K562 (cell line): ENCODE results near the gene CASKIN1. TPM values are rescaled to one million over a fixed set of nuclear protein-coding genes. Genes with fewer than 3 reads are reported as not detected.
A peak's percentile ranks its signal among the peaks of the same experiment; 100 is the strongest.

ENCODE experiments used
- BACH1 ChIP-seq: fragments of 200-800 bp; sonication (Bioruptor generic); IDR thresholded peaks from 2 replicates; pipeline ENCODE4 v1.6.1; 2016; ENCODE audit warnings: missing genetic modification characterization, missing compliant biosample characterization
- CBFB ChIP-seq: sonication (generic); formaldehyde crosslinking; IDR thresholded peaks from 2 replicates; pipeline ENCODE4 v1.4.0; 2020; ENCODE audit warnings: mild to moderate bottlenecking, missing genetic modification reagents
- CEBPB ChIP-seq: fragments of 450-650 bp; IDR thresholded peaks from 2 replicates; pipeline ENCODE4 v1.6.1; 2016; ENCODE audit warnings: missing genetic modification characterization, missing compliant biosample characterization
- CREB1 ChIP-seq, 2 experiments: sonication (generic) in 1 of 2; formaldehyde crosslinking in 1 of 2; IDR thresholded peaks; 2 replicates each; pipeline versions ENCODE4 v1.6.1 to v1.8.0; 2012 to 2022; ENCODE audit warnings: inconsistent platforms in 1 of 2, mild to moderate bottlenecking in 1 of 2, missing genetic modification reagents in 1 of 2, moderate library complexity in 1 of 2
- DDX20 ChIP-seq: fragments of 450-650 bp; IDR thresholded peaks from 2 replicates; pipeline ENCODE4 v1.6.1; 2016; ENCODE audit warnings: missing genetic modification characterization, low read depth, mild to moderate bottlenecking, missing compliant biosample characterization, moderate library complexity
- EGR1 ChIP-seq: fragments of 450-650 bp; conservative IDR thresholded peaks from 2 replicates; pipeline ENCODE4 v1.6.1; 2017; ENCODE audit warnings: mild to moderate bottlenecking
- FOXO4 ChIP-seq: fragments of 450-650 bp; formaldehyde crosslinking; IDR thresholded peaks from 2 replicates; pipeline ENCODE4 v1.4.0; 2020; ENCODE audit warnings: mild to moderate bottlenecking, moderate library complexity
- HDAC1 ChIP-seq, 2 experiments: fragments of 450-650 bp; IDR thresholded peaks; 2 replicates each; pipeline ENCODE4 v1.6.1; 2016 to 2017; ENCODE audit warnings: inconsistent platforms in 1 of 2, mild to moderate bottlenecking in 1 of 2, moderate library complexity in 1 of 2
- HEY1 ChIP-seq: fragments of 250-450 bp; sonication (Bioruptor Pico); IDR thresholded peaks from 2 replicates; pipeline ENCODE4 v1.5.0; 2020; ENCODE audit warnings: mild to moderate bottlenecking, moderate library complexity, borderline replicate concordance
- HOMEZ ChIP-seq: fragments of 250-450 bp; sonication (Bioruptor Pico); IDR thresholded peaks from 2 replicates; pipeline ENCODE4 v1.4.0; 2020; ENCODE audit warnings: mild to moderate bottlenecking, moderate library complexity
- JUNB ChIP-seq: fragments of 450-650 bp; formaldehyde crosslinking; conservative IDR thresholded peaks from 2 replicates; pipeline ENCODE4 v1.4.0; 2020; ENCODE audit warnings: mild to moderate bottlenecking
- KLF16 ChIP-seq: IDR thresholded peaks from 2 replicates; pipeline ENCODE4 v1.6.1; 2016; ENCODE audit warnings: antibody characterized with exemption
- MBD1 ChIP-seq: fragments of 250-450 bp; sonication (Bioruptor Pico); IDR thresholded peaks from 2 replicates; pipeline ENCODE4 v1.8.0; 2022; ENCODE audit warnings: inconsistent platforms
- NFE2 ChIP-seq: IDR thresholded peaks from 2 replicates; pipeline ENCODE4 v1.6.1; 2014; ENCODE audit warnings: antibody characterized with exemption, low read depth
- PKNOX1 ChIP-seq: fragments of 450-650 bp; IDR thresholded peaks from 2 replicates; pipeline ENCODE4 v1.6.1; 2016
- POLR3A ChIP-seq: IDR thresholded peaks from 2 replicates; pipeline ENCODE4 v1.6.1; 2011; ENCODE audit warnings: borderline replicate concordance, mild to moderate bottlenecking, moderate library complexity; ENCODE audit not compliant: insufficient read length, insufficient read depth; ENCODE audit errors: extremely low read depth
- RBM14 ChIP-seq: fragments of 200-400 bp; formaldehyde crosslinking; IDR thresholded peaks from 2 replicates; pipeline ENCODE4 v1.6.1; 2018; ENCODE audit warnings: low read depth, mild to moderate bottlenecking, low read length, moderate library complexity, borderline replicate concordance; ENCODE audit not compliant: insufficient read depth
- SRSF1 ChIP-seq: fragments of 200-400 bp; formaldehyde crosslinking; IDR thresholded peaks from 2 replicates; pipeline ENCODE4 v1.6.1; 2017; ENCODE audit warnings: mild to moderate bottlenecking, low read depth, low read length, moderate library complexity
- TBP ChIP-seq: optimal IDR thresholded peaks from 2 replicates; pipeline ENCODE3; 2011; ENCODE audit warnings: low read depth, low read length, improper control_type of control experiment
- TSC22D4 ChIP-seq: fragments of 450-650 bp; IDR thresholded peaks from 2 replicates; pipeline ENCODE4 v1.6.1; 2016; ENCODE audit warnings: missing genetic modification characterization, missing biosample characterization, control low read depth
- ZBED1 ChIP-seq: IDR thresholded peaks from 2 replicates; pipeline ENCODE4 v1.6.1; 2014
- ZNF431 ChIP-seq: sonication (generic); formaldehyde crosslinking; IDR thresholded peaks from 2 replicates; pipeline ENCODE4 v1.8.0; 2022; ENCODE audit warnings: mild to moderate bottlenecking, missing genetic modification reagents
- ZNF589 ChIP-seq: fragments of 200-800 bp; sonication (Bioruptor generic); IDR thresholded peaks from 2 replicates; pipeline ENCODE4 v1.6.1; 2016; ENCODE audit warnings: low read depth, missing genetic modification characterization, missing compliant biosample characterization
- polyA plus RNA-seq, 8 experiments: library from polyadenylated mRNA; depleted of rRNA in 4 of 8; stranded (reverse) in 5 of 8; unstranded in 3 of 8; fragments of >200 nt; fragmentation: Nextera tagmentation in 2 of 8; fragmentation: Illumina TruSeq in 1 of 8; extraction: Ambion mirVana in 2 of 8; extraction: Trizol in 1 of 8; gene quantifications; 2 replicates each; pipeline versions ENCODE4 v1.2.1 to v1.2.3, GENCODE V29; 2011 to 2014; ENCODE audit warnings: inconsistent platforms in 1 of 8, missing spikeins in 1 of 8
- total RNA-seq, 7 experiments: library from RNA; depleted of rRNA in 6 of 7; stranded (reverse); fragments of >200 nt in 6 of 7; fragmentation: Illumina TruSeq in 2 of 7; extraction: Trizol in 2 of 7; gene quantifications; 2 replicates each; pipeline versions ENCODE4 v1.2.1 to v1.2.3, GENCODE V29; 2011 to 2021; ENCODE audit warnings: low replicate concordance in 1 of 7

CASKIN1 gene
- total and polyA plus RNA-seq, 9 of the 15 experiments (the other 6 are each of a cell fraction or from before 2014, with no cell fraction given), result 0.15 to 4.5 (median 1.5) TPM; not detected in 2

GRCh38 chr16:2213817-2214718 lies 17.7 kb upstream of the CASKIN1 start (continued):
- no peak for TF ChIP-seq HOMEZ (CRISPR knock-in tag)
- no peak for TF ChIP-seq TBP
- no peak for TF ChIP-seq HDAC1 (IDR thresholded peaks at IDR 0.05)
- no peak for TF ChIP-seq ZBED1
- no peak for TF ChIP-seq JUNB (CRISPR knock-in tag)
- TF ChIP-seq POLR3A, result no peak
- TF ChIP-seq RBM14, result no peak
- no peak for TF ChIP-seq KLF16
- no peak for TF ChIP-seq PKNOX1
- TF ChIP-seq CBFB, result no peak
- TF ChIP-seq SRSF1, result no peak
- no peak for TF ChIP-seq CEBPB
- peak; percentile 40; the same call in 1 of the 2 replicates for TF ChIP-seq CREB1 (IDR thresholded peaks at IDR 0.05)
- TF ChIP-seq CREB1 (CRISPR knock-in tag; IDR thresholded peaks at IDR 0.05), result no peak
- TF ChIP-seq ZNF589 (CRISPR knock-in tag), result no peak
- no peak for TF ChIP-seq HEY1 (CRISPR knock-in tag)
- peak; percentile 63 for TF ChIP-seq EGR1
- TF ChIP-seq NFE2, result peak; percentile 15; the same call in 1 of the 2 replicates
- TF ChIP-seq ZNF431 (CRISPR knock-in tag), result 0 out of 2 replicates have a peak, but pooled peaks have one; percentile 65
- no peak for TF ChIP-seq MBD1 (CRISPR knock-in tag)
- no peak for TF ChIP-seq DDX20 (tag)
- no peak for TF ChIP-seq FOXO4 (CRISPR knock-in tag)
- TF ChIP-seq BACH1 (tag), result no peak
- no peak for TF ChIP-seq TSC22D4 (tag)
